Measurements from ENCODE around the gene DCAF8.

DCAF8 gene

DNA sequence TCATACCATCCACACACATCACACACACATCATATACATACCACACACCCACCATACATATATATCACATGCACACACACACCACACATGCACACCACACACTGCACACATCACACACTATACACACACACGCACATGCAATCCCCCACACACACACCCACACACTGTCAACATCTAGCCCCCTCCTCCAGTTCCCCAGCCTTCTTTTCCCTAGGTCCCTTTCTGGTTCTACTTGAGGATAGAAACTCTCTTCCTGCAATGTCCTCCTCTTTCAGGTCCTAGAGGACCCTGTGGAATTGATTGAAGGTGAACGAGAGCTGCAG, 67.7 kb downstream of the DCAF8 start:
- DNase-seq (ENCODE audit: low read depth in 2 of 2): no peak
- TF ChIP-seq, protein P1, sequence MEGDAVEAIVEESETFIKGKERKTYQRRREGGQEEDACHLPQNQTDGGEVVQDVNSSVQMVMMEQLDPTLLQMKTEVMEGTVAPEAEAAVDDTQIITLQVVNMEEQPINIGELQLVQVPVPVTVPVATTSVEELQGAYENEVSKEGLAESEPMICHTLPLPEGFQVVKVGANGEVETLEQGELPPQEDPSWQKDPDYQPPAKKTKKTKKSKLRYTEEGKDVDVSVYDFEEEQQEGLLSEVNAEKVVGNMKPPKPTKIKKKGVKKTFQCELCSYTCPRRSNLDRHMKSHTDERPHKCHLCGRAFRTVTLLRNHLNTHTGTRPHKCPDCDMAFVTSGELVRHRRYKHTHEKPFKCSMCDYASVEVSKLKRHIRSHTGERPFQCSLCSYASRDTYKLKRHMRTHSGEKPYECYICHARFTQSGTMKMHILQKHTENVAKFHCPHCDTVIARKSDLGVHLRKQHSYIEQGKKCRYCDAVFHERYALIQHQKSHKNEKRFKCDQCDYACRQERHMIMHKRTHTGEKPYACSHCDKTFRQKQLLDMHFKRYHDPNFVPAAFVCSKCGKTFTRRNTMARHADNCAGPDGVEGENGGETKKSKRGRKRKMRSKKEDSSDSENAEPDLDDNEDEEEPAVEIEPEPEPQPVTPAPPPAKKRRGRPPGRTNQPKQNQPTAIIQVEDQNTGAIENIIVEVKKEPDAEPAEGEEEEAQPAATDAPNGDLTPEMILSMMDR (IDR thresholded peaks at IDR 0.05; ENCODE audit: low read depth, low read length): no peak
- H3K4me3 ChIP-seq (replicated peaks in 1 of 2; ENCODE audit: low read depth in 2 of 2, low read length in 2 of 2): no peak overlapping the region

DNA sequence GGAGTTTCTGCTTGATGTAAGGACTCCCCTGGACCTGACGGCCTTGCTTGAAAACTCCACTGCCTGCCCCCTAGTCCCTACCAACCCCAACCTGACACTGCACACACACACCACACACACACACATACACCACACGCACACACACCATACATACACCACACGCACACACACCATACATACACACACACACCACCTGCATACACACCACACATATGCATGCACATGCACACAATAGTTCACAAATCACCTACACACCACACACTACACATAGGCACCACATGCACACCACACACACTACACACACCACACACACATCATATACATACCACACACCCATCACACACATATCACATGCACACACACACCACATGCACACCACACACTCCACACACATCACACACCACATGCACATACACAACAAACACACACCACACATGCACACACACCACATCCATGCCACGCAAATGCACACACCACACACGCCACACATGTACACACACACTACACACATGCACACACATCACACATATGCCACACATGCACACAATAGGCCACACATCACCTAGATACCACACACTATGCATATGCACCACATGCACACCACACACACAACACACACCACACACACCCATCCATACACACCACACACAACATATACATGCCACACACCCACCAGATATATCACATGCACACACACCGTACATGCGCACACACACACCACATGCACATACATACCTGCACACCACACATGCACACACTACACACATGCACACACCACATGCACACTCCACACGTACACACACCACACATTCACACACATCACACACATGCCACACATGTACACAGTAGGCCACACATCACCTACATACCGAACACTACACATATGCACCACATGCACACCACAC, 68.3 kb downstream of the DCAF8 start:
- DNase-seq (ENCODE audit: low read depth in 2 of 2): no peak
- TF ChIP-seq, protein P1 (IDR thresholded peaks at IDR 0.05; ENCODE audit: low read depth, low read length): no peak
- no peak overlapping the region for H3K4me3 ChIP-seq (replicated peaks in 1 of 2; ENCODE audit: low read depth in 2 of 2, low read length in 2 of 2)

DNA sequence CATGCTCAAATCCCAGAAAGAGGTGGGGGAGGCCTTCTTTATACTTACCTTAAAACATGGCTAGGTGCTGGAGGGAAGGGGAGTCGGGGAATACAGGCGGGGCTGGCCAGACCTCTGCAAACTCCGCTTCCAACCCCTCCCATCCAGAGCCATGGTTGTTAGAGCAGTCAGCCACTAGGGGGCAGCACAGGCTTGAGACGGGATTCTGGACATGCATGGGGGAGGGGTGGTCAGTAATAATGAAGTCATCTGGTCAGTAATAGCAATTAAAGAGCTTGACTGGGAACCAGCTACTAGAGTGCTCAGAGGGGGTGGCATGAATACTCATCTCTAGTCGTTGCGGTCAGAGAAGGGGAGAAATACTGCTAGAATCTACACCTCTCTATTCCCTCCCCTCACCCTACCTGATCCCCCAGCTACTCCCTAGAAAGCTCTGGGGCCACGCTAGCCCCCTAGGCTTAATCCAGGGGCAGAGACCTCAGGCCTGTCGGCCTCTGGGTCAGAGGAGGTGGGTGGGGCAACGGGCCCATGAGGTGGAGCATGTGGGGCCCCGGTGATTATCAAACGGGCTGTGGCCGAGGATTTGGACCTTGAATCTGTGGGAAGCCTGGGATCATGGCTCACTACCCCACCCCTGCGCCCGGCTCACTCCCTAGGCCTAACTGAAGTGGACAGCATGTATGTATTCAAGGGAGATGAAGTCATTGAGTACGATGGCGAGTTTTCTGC, 69.1 kb downstream of the DCAF8 start:
- TF ChIP-seq, protein P1 (IDR thresholded peaks at IDR 0.05; ENCODE audit: low read depth, low read length): peak; percentile 91
- no peak overlapping the region for H3K4me3 ChIP-seq (replicated peaks in 1 of 2; ENCODE audit: low read depth in 2 of 2, low read length in 2 of 2)
- DNase-seq (ENCODE audit: low read depth in 2 of 2): peak; percentile 89

DNA sequence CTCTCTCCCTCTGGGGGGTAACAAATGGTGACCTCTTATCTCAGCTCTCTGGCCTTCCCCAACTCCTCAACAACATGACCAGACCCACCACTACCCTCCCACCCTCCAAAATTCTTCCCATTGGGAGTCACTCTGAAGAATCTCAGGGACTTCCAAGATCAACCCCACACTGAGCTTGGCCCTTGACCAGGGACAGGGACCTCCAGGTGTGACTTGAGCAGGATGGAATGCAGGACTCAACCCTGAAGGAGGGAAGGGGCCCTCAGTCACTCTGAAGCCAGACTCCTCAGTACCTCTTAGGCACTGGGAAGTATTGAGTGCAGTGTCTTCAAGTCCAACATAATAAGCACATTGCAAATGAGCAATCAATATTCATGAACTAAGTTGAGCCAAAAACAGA, 70.1 kb downstream of the DCAF8 start:
- H3K4me3 ChIP-seq (replicated peaks in 1 of 2; ENCODE audit: low read depth in 2 of 2, low read length in 2 of 2): no peak overlapping the region
- TF ChIP-seq, protein P1 (IDR thresholded peaks at IDR 0.05; ENCODE audit: low read depth, low read length): no peak
- no peak for DNase-seq (ENCODE audit: low read depth in 2 of 2)

DNA sequence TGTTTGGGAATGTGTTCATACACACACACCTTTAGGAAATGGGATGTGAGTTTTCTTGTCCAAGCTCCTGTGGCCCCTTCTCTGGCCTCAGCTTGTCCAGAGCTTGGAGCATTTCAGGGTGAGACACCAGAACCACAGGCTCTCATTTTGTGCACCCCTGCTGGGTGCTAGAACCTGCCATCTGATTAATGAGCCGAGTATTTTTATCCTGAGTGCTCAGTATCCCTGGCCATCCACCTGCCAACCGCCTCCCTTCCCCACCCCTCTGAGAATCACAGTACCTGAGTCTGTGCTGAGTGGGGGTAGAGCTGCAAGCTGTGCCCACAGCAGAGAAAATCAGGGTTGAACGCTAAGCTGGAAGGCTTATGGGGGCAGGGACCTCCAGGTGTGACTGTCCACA, 70.6 kb downstream of the DCAF8 start:
- no peak overlapping the region for H3K4me3 ChIP-seq (replicated peaks in 1 of 2; ENCODE audit: low read depth in 2 of 2, low read length in 2 of 2)
- no peak for DNase-seq (ENCODE audit: low read depth in 2 of 2)
- TF ChIP-seq, protein P1 (IDR thresholded peaks at IDR 0.05; ENCODE audit: low read depth, low read length): no peak

DNA sequence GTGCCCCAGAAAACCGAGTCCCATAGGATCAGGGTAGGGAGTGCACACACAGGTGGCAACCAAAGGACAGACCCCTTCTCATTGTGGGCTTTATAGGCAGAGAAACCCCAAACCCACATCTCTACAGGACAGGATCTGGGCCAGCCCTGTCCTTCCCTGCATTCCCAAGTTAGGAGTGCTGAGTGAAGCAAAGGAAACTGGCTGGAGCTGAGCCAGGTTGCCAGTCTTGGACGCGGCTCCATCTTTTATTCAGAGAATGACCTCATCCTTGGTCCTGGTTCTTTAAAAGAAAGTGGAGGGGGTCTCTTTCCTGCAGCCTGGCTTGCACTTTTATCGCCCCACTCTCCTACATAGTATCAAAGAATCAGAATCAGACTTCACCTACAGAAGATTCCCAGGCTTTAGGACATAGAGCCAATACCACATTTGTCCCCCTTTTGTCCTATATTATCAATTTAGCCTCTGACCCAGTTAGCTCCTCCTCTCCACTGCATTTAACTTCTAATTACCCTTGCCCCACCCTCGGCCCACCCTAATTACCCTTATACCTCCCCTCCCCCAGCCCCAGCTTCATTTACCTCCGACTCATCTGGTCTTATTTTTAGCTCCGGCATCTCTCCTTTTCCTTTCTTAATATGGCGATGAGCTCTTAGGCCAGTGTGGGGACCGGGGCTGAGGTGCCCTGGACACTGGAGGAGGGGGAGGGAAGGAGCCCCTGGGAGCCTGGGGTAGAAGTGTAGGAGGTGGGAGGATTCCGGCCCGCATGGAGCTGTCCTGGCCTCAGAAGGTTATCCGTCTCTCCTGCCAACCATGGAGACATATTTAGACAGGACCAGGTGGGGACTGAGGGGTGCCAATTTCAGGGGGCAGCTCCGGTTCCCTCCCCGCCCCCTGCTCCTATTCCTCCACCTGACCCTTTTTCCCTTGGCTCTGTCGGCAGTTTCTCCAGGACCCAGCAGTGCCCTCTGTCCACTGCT, 72.4 kb downstream of the DCAF8 start, which contains the start of gene CASQ1:
Gene CASQ1 (plus strand): TSS at position 927 of the 977 bp plus-strand sequence. CDS start 177 bp downstream, outside the sequence.
- peak in 1 of 2 donors; percentile 49 for DNase-seq (ENCODE audit: low read depth in 2 of 2)
- H3K4me3 ChIP-seq (replicated peaks in 1 of 2; ENCODE audit: low read depth in 2 of 2, low read length in 2 of 2): no peak within 1 kb of the TSS
- TF ChIP-seq, protein P1 (IDR thresholded peaks at IDR 0.05; ENCODE audit: low read depth, low read length): no peak

All from cardiac fibroblast (primary cell).